LNCaP clone FGC (cell line): ENCODE results near the gene S100B.

Source experiments
- DNase-seq: peaks from one replicate; pipeline ENCODE4 v3.0.0-alpha.2; 2011; ENCODE audit warnings: low read depth
- H3K4me3 ChIP-seq: 2 replicates; pipeline ENCODE4 v1.5.1; 2011; ENCODE audit warnings: mild to moderate bottlenecking, low read depth, low read length, control low read depth
- TF ChIP-seq, protein P1 (sequence below): IDR thresholded peaks from 2 replicates; pipeline ENCODE4 v1.5.1; 2012; ENCODE audit warnings: mild to moderate bottlenecking; ENCODE audit not compliant: control insufficient read depth, insufficient read depth; ENCODE audit errors: extremely low read depth

Gene S100B

DNA sequence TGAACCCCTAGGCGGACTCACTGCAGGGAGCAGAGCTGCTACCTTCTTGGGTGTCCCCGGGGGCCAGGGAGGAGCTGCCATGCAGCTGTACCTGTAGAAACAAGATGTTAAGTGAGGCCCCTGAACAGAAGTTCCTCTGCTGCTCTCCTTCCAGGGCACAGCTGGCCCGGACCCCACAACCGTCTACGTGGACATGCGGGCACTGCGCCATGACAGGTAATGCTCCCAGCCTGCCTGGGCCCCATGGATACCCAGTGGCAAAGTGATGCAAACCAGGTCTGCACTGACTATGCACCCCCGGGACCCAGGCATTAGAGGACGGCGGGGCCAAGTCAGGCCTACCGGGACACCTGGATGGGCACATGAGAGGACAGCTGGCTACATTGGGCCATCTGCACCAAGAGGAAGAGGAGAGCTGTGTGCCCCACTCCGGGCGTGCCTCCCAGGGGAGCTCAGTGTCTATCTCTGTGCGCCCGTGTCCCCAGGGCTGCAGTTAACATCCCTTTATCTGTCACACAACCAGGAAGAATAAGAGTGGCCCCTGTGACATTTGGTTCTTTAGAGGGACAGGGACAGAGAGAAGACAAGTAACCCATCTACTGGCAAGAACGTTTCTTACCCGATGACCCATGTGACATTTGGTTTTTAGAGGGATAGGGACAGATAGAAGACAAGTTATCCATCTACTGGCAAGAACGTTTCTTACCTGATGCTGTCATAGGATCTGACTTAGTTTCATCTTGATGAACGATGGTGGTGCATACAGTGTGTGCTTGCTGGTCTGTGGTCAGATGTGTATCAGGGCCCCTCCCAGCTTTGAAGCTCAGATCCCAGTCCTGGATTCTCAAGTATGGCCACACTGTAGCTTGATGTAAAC is 44.1 kb downstream of the S100B start:
- TF ChIP-seq, protein P1, sequence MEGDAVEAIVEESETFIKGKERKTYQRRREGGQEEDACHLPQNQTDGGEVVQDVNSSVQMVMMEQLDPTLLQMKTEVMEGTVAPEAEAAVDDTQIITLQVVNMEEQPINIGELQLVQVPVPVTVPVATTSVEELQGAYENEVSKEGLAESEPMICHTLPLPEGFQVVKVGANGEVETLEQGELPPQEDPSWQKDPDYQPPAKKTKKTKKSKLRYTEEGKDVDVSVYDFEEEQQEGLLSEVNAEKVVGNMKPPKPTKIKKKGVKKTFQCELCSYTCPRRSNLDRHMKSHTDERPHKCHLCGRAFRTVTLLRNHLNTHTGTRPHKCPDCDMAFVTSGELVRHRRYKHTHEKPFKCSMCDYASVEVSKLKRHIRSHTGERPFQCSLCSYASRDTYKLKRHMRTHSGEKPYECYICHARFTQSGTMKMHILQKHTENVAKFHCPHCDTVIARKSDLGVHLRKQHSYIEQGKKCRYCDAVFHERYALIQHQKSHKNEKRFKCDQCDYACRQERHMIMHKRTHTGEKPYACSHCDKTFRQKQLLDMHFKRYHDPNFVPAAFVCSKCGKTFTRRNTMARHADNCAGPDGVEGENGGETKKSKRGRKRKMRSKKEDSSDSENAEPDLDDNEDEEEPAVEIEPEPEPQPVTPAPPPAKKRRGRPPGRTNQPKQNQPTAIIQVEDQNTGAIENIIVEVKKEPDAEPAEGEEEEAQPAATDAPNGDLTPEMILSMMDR: no peak
- no peak overlapping the region for H3K4me3 ChIP-seq
- no peak for DNase-seq

- TF ChIP-seq, protein P1: no peak
- H3K4me3 ChIP-seq: no peak overlapping the region
- no peak for DNase-seq
These were observed 45.4 kb downstream of the S100B start for GRCh38 chr21:46559291-46559983.

DNA sequence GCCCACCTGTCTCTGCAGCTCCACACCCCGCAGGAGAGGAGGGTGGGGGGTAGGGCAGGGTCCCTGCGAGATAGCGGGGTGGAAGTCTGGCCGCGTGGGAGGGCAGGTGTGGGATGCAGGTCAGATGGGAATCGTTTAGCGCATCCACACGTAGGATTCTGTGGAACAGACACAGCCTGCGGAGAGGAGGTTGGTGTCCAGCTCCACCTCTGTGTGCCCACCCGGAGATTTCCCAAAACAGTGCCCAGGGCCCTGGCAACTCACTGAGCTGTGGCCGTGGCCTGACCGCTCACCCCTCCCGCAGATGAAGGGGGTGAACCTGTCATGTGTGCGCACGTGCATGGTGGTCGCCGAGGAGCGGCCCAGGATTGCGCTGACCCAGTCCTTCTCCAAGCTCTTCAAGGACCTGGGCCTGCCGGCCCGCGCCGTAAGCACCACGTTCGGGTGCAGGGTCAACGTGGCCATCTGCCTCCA is 46.9 kb downstream of the S100B start:
- TF ChIP-seq, protein P1: no peak
- DNase-seq: no peak

GRCh38 chr21:46557469-46557868 is 47.4 kb downstream of the S100B start:
- H3K4me3 ChIP-seq: no peak overlapping the region
- DNase-seq: no peak
- TF ChIP-seq, protein P1: no peak

More for the DNA sequence above, 46.9 kb downstream of the S100B start:
- H3K4me3 ChIP-seq: no peak overlapping the region

DNA sequence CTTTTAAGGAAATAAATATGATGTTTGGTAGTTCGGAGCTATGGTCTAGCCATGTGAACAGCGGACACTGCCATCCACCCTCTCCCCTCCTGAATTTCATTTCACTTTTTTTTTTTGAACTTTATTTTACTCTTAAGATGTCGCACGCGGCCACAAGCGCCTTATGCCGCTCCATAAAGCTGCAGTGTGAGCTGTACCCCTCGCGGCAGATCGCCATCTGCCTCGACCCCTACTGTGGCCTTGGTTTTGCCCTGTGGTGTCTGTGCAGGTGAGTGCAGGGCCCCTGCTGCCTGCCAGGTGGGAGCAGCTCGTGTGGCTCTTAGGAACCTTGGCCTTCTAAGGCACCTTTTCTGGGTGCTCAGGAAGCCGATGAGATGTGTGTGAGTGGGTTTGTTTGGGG is 48.1 kb downstream of the S100B start:
- DNase-seq: no peak
- TF ChIP-seq, protein P1: no peak
- H3K4me3 ChIP-seq: no peak overlapping the region

DNA sequence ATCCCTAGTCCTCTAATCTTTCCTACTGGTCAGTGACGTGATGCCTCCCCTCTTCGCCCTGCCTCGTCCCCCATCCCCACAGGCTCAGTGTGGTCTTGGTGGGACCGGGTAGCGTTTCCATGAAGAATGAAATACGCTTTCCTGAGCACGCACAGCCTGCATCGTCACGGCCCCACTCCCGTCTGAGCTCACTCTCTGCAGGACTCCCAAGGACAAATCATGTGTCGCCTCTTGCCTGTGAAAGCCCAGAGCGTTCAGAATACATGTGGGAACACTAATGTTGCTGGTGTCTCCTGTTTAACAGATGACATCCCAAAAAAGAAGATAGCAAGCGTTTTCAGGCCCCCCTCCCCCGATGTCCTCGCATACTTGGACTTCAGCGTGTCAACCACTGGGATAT is 49.2 kb downstream of the S100B start:
- no peak for DNase-seq
- no peak overlapping the region for H3K4me3 ChIP-seq
- TF ChIP-seq, protein P1: no peak
